ENCODE data around the gene ICOS.

DNA sequence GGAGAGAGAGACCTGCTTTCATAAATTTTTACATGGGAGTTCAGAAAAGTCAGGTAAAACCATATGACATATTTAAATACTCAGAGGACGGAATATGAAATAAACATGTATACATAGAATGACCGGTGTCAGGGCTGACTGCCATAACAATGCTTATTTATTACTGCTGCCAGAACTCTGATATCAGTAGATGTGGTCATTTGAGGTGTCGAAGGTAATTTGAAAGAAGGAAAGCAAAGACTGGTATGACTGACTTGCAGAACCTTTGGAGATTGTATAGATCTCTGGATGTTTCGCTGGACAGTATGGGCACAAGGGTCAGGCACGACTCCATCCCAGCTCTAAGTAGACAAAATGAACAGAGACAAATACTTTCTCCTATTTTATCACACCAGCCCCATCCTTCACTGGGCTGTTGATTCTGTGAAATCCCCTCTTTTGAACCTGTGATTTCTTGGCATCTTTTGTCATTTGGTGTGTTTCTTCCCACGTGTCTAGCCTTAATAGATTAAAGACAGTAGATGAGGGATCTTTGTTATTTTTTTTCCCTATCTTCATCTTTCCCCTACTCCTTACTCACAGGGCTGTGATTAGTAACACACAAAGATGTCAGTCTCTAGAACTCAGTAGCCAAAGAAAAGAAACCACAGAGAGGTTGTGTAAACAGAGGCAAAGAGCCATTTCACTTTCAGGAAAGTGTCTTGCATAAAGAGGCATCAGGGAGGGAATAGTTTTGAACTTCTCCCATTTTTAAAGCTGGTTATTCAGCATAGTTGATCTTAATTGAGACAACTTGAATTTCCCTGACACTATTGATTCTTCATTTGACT lies 61.6 kb downstream of the ICOS start:
- TF ChIP-seq, protein P1, sequence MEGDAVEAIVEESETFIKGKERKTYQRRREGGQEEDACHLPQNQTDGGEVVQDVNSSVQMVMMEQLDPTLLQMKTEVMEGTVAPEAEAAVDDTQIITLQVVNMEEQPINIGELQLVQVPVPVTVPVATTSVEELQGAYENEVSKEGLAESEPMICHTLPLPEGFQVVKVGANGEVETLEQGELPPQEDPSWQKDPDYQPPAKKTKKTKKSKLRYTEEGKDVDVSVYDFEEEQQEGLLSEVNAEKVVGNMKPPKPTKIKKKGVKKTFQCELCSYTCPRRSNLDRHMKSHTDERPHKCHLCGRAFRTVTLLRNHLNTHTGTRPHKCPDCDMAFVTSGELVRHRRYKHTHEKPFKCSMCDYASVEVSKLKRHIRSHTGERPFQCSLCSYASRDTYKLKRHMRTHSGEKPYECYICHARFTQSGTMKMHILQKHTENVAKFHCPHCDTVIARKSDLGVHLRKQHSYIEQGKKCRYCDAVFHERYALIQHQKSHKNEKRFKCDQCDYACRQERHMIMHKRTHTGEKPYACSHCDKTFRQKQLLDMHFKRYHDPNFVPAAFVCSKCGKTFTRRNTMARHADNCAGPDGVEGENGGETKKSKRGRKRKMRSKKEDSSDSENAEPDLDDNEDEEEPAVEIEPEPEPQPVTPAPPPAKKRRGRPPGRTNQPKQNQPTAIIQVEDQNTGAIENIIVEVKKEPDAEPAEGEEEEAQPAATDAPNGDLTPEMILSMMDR (IDR thresholded peaks at IDR 0.05): no peak
- no peak for TF ChIP-seq POLR2A (IDR thresholded peaks at IDR 0.05)

Measured in ovary (tissue), 3 donors.